SHP77 (cell line): ENCODE results near the gene DGAT2.
"Not testable (repeated sequence)": the region's sequence is repeated elsewhere in the genome, so short reads cannot be mapped to it uniquely, and the experiment has no call there.

Experiments used
- DNase-seq, 2 experiments: peaks; one replicate each; lab custom pipeline; 2025; lab: John Stamatoyannopoulos, UW

Gene DGAT2

DNA sequence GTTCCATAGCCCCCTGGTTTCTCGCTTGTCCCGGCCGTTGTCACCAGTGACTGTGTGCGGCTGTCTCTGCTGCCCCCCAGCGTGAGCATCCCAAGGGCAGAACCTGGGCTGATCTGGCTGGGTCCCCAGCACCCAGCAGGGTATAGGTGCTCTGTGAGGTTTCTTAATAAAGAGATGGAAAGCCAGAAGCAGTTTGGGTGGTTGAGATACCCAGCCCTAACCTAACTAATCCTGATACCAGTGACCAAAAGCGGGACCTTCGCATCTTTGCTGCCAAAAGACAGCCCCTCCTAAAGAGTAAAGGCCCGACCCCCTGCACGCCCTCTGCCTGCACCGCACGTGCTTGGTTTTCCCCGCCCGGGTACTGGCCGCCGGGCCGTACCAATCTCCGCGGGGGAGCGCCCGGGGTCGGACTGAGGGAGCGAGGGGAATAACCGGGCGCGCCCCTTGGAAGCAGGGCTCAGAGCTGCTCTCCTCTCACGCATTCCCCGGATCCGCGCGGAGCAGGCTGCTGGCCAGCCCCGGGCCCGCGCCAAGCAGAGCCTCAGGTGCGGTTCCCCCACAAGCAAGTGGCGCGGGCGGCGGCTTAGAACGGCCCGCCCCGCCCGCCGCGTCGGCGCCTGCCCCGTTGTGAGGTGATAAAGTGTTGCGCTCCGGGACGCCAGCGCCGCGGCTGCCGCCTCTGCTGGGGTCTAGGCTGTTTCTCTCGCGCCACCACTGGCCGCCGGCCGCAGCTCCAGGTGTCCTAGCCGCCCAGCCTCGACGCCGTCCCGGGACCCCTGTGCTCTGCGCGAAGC lies at the start of gene DGAT2:
Gene DGAT2 (plus strand): TSS at position 667 of the 797 bp plus-strand sequence. CDS start 214 bp downstream, outside the sequence.
- peak; percentile 36 to 62 for DNase-seq

DNA sequence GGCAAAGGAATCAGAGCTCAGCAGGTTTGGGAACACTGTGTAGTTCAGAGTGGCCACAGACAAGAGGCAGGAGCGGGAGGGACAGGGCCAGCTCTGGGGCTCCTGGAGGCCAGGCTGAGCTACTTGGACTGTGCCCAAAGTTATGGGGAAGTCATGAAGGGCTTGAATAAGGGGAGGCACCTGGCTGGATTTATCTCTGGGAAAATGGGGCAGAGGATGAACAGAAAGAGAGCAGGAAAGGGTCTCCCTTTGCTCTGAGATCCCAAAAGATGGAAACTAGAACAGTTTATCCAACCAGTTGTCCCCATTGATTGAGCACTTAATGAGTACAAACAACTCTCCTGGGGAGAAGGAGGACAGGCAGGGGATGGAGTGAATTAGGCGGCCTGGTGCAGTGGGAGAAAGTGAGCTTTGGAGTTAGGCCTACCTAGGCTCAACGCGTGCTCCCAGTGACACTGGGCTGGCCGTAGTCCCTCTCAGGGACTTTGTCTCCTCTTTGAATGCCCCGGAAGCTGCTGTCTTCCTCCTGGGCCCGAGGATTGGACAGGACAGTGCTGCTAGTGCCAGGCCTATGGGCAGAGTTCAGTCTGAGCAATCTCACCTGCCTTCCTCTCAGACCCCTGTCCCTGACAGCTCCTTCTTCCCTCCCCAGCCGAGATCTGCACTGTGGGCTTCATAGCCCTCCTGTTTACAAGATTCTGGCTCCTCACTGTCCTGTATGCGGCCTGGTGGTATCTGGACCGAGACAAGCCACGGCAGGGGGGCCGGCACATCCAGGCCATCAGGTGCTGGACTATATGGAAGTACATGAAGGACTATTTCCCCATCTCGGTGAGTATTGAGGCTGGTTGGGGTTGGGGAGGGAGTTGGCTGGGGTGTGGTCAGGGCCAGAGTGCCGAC lies 49.0 kb upstream of the DGAT2 start:
- no peak for DNase-seq

GRCh38 chr11:75720639-75721038 lies 47.9 kb upstream of the DGAT2 start:
- no peak for DNase-seq

DNA sequence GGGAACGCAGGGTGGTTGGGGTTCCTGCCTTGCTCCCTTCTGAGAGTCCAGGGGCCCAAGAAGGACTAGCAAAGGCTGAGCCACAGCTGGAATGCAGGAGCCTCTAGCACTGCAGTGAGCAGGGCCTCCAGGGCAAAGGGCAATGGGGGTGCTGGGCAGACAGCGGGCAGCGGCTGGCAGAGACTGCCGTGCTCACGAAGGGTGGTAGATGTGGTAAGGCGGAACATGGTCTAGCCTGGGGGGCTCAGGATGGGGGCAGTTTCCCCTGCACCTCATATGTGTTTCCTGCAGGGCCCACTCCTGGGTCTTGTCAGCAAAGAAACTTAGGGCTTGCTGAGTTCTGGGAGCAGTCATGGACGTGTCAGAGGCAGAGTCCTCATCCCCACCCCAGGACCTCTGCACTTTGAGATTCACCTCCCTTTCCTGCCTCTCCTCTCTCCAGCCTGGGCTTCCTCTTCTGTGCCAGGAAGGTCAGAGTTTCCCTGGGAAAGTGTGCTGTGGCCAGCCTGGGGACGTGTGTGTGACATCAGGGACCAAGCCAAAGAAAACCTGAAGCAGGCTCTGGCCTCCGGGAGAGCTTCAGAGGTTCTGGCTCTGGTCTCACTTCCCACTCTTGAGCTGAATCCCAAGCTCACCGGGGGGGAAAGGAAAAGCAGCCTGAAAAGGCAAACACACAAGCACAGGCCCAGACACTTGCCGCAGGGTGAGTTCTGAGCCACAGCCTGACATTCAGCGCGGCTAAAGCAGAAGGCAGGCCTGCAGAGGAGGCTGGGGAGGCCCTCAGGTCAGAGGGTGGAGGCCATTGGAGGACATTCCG lies 46.5 kb upstream of the DGAT2 start:
- no peak for DNase-seq

GRCh38 chr11:75722669-75723042 lies 45.9 kb upstream of the DGAT2 start:
- DNase-seq: no peak

DNA sequence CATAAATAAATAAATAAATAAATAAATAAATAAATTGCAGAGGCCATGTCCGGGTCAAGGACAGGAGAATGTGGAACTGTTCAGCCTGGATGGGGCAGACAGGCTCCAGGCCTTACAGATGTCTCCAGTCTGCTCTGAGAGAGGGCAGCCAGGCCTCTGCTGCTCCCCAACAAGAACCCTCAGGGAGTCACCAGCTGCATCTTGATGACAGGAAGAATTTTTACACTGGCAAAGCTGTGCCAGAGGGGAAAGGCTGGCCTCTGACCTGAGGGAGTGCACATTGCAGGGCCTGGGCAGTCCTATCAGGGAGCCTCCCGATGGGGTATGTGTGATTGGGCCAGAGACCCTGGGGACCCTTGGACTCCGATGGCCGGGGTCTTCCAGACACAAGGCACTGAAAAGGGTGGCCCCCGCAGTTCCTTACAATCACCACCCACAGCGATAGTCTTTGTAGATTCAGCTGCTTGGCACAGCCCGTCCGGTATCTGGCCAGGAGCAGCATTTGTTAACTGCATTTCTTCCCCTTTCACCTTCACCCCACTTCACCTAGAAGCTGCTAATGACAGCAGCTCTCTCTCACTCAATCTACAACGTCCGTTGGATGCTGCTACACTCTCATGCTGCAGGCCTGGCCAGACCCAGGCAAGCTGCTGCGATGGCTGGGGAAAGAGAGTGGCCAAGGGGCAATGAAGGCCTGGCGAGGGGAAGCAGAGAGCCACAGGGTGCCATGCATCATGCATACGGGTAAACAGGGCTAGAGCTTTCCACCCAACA lies 42.8 kb upstream of the DGAT2 start:
- no peak for DNase-seq

DNA sequence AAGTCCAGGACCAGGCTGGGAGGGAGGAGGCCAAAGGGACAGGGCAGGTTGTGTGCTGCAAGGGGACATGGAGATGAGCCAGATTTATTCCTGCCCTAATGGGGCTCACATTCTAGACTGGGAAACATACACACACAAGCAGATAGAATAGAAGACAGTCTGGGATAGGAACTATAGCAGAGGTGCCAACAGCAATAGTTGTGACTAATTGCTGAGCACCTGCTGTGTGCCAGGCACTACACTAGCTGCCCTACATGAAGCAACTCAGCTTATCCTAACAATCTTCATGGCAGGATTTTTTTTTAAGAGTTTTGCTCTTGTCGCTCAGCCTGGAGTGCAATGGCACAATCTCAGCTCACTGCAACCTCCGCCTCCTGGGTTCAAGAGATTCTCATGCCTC lies 39.6 kb upstream of the DGAT2 start:
- no peak for DNase-seq

- DNase-seq: no peak
Observed at GRCh38 chr11:75731095-75731494, 37.5 kb upstream of the DGAT2 start.

DNA sequence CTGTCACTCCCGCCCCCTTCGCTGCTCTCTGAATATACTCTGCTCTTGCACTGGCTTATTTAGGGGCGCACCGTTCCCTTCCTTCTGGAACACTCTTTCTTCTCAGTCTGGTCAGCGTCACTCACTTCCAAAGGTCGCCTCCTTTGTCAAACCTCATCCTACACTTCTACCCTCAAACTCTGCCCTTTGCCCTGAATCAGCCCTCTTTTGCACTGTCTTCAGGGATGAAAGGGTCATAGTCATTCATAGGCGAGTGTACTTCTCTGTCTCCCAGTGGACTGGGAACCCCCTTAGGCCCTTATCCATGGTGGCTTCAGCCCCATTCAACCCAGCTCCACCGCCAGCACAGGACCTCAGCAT lies 35.5 kb upstream of the DGAT2 start:
- DNase-seq: no peak

GRCh38 chr11:75733431-75734107 lies 35.0 kb upstream of the DGAT2 start:
- DNase-seq: no peak

- no peak for DNase-seq
Observed at GRCh38 chr11:75734491-75735180, 33.9 kb upstream of the DGAT2 start.

DNA sequence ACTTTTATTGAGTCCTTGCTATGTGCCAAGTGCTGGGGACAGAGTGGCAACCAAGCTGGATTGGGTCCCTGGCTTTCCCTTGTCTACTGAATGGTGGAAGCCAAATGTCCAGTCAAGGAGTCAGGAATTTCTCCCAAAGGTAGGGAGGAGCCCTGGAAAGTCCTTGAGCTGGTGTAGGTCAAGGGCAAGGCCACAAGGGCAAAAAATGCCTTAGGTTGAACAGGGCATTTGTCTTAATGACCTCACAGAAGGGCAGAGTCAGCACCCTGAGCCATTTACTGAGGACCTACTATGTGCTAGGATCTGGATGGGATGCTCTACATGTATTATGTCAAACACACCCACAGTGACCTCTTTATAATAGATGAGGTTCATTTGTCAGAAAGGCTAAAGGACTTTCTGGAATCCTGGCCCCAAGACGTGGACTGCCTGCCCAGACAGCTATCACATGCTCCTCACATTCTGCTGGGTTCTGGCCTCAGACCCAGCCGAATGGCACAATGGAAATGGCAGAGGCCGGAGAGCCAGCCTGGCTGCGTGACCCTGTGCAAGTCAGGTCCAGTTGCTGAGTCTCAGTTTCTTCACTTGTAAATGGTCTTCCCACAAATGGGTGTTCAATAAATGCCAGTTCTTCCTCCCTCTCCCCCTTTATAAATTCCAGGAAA lies 33.3 kb upstream of the DGAT2 start:
- DNase-seq: no peak

DNA sequence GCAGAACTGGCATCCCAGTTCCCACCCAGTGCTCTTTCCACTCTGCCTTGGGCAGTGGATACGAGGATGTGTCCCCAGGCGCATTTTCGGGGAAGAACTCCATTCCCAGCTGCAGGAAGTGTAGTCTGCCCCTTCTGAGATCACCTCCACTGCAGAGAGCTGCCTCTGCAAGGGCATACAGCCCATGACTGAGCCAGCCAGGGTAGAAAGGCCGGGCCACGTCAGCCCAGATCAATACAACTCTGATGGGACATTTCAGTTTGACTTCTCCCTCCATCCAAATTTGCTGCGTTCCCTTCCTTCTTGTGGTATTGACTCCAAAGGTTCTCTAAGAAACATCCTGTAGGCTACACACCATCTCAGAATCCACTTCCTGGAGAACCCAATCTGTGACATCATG lies 31.3 kb upstream of the DGAT2 start:
- DNase-seq: no peak

DNA sequence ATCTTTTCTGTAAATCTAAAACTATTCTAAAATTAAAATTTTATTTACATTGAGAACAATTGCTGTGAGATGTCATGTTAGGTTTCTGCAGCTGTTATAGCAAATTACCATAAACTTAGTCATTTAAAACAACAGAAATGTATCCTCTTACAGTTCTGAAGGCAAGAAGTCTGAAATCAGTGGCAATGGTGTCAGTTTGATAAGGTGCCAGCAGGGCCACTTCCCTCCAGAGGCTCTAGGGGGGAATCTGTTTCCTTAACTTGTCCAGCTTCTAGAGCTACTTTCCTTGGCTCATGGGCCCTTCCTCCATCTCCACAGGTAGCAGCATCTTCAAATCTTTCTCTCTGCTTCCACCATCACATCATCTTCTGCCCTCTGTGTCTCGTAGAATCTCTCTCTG lies 27.9 kb upstream of the DGAT2 start:
- no peak for DNase-seq

GRCh38 chr11:75743159-75743558 lies 25.4 kb upstream of the DGAT2 start:
- DNase-seq: not testable (repeated sequence)

- no peak for DNase-seq
Observed at GRCh38 chr11:75743711-75744563, 24.6 kb upstream of the DGAT2 start.

DNA sequence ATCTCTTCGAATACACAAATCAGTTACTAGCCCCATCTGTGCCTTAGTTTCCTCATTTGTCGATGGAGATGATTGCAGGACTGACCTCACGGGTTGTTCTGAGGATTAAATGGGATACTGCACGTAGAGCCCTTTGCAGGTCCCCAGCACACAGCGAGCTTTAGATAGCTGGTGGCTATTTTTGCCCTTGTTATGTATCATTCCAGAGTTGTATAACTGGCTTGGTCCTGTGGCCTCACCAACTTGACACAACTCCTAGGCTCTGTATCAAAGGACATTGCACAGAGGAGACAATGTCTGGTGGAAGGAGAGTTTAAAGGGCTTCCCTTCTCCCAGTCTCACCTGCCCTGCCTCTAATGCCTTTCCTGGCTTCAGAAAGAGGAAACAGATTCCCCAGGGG lies 22.8 kb upstream of the DGAT2 start:
- no peak for DNase-seq

DNA sequence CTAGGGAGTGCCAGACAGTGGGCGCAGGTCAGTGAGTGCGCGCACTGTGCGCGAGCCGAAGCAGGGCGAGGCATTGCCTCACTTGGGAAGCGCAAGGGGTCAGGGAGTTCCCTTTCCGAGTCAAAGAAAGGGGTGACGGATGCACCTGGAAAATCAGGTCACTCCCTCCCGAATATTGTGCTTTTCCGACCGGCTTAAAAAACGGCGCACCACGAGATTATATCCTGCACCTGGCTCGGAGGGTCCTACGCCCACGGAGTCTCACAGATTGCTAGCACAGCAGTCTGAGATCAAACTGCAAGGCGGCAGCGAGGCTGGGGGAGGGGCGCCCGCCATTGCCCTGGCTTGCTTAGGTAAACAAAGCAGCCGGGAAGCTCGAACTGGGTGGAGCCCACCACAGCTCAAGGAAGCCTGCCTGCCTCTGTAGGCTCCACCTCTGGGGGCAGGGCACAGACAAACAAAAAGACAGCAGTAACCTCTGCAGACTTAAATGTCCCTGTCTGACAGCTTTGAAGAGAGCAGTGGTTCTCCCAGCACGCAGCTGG lies 19.8 kb upstream of the DGAT2 start:
- not testable (repeated sequence) for DNase-seq

GRCh38 chr11:75754933-75755332 lies 13.6 kb upstream of the DGAT2 start:
- DNase-seq: not testable (repeated sequence)
